Measurements from ENCODE around the gene SEMA3C.

SEMA3C gene

DNA sequence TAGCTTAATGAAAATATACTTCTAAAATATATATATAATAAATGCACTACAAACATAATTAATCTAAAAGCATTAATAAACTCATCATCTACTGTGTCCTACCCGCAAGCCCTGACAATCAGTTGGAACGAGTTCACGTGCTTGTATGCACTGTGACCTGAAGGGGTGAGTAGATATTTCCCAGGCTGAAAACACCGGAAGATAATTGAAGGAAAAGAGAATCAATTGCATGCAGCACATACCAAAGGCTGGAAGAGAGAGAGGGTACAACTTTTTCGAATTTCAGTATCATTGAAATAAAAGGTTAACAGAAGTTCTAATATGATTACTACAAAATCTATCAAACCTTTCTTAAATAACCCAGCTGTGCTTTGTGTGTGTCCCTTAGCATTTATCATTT lies 94.6 kb downstream of the SEMA3C start:
- DNase-seq (ENCODE audit: low read depth in 2 of 2) = no peak

DNA sequence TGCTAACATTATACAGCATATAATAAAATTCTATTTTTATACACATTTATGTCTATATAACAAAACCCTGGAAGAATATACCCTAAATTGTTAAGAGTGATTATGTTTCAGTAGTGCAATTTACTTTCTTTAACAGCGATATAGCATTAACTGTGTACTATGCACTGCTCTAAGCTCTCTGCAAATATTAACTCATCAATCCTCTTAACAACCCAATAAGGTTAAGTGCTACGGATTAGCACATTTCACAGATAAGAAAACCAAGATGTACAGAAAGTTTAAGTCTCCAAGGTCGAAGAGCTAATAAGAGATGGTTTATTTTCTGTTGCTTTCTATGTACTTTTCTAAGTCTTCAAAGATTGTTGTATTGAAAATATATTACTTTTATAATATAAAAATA lies 95.8 kb downstream of the SEMA3C start:
- no peak for DNase-seq (ENCODE audit: low read depth in 2 of 2)

- DNase-seq (ENCODE audit: low read depth in 2 of 2) = no peak
These were observed 97.0 kb downstream of the SEMA3C start for GRCh38 chr7:80821771-80822319.

DNA sequence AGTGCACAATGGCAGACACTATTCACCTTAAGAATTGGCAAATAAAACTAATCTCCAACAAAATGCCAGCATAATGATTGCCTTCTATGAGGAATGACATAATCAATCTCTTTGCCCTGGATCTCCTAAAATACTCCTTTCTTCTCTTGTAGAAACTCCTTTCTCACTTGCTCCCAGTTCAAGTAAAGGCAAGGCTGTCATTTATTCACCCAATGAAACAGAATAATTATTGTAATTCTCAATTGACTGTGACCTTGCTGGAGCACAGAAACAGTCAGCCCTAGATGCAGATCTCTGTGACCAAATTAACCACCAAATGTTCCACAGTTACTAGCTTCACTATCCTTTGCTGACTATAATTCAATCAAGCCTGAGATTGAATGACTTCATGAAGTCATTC lies 99.3 kb downstream of the SEMA3C start:
- DNase-seq (ENCODE audit: low read depth in 2 of 2) = no peak

- no peak for DNase-seq (ENCODE audit: low read depth in 2 of 2)
These were observed 100.7 kb downstream of the SEMA3C start for GRCh38 chr7:80818181-80818580.

- no peak for DNase-seq (ENCODE audit: low read depth in 2 of 2)
These were observed 102.0 kb downstream of the SEMA3C start for GRCh38 chr7:80816806-80817205.

DNA sequence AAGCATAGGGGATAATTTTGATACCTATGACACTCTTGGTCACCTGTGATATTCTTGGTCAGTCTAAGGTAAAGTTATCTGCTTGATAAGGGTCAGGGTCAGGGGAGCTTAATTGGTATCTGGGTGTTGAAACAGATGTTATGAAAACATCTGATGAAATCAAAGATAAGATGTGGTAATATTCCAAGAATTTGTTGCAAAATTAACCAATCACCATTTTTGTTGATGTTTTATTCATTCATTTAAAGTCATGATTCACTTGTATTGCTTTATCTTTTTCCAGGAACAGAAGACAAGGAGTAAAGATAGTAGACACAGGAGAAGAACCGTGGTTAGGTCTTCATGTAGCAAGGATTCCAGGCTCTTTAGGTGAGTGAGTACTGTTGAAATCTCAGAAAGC lies 103.1 kb downstream of the SEMA3C start:
- DNase-seq (ENCODE audit: low read depth in 2 of 2) = no peak

- DNase-seq (ENCODE audit: low read depth in 2 of 2) = no peak
These were observed 109.3 kb downstream of the SEMA3C start for GRCh38 chr7:80809545-80809944.

DNA sequence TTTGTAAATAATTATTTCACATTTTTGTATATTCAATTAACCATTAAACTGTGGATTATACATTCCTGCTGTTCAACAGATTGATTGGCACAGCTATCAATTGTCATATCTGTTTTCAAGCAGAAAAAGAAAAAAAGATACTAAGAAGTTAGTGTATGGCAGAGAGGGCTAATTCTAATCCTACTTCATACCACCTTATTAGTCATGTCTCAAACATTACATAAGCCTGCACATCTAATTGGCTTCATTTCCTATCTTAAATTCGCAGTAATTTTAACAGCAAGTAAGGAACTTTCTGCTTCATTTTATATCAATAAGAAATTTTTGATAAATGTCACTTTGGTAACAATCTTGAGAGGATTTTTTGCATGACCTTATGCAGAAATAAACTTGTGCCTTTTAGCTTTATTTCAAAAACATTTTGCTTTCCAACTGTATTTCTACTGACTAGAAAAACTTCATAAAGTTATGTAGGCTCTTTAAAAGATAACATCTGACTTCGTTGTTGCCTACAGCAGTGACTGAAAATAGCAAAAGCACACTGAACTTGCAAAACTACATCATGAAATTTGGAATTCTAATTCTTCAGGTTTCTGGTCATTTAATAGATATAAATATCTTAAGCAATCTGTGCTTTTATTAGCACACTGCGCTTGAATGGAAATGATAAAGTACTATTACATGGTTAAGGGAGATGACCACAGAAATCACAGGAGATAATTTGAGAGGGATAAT lies 111.5 kb downstream of the SEMA3C start:
- DNase-seq (ENCODE audit: low read depth in 2 of 2) = no peak

DNA sequence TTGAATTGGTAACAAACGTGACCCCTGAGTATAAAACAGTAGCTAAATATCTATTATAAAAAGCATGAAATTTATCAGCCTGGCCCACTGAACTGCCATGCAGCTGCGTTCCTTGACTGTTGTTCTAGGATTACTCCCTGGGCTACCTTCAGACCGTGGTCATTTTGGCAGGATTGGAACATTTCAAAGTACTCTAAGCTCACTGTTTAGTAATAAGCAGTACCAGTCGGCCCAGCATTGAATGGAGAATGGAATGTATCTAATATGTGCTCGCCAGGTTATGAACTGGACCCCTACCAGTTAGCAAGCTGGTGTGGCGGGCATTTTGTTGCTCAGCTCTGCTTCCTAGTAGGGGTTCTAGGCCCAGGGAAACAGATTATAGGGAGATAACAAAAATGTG lies 112.2 kb downstream of the SEMA3C start:
- no peak for DNase-seq (ENCODE audit: low read depth in 2 of 2)

- no peak for DNase-seq (ENCODE audit: low read depth in 2 of 2)
These were observed 114.3 kb downstream of the SEMA3C start for GRCh38 chr7:80804589-80804988.

DNA sequence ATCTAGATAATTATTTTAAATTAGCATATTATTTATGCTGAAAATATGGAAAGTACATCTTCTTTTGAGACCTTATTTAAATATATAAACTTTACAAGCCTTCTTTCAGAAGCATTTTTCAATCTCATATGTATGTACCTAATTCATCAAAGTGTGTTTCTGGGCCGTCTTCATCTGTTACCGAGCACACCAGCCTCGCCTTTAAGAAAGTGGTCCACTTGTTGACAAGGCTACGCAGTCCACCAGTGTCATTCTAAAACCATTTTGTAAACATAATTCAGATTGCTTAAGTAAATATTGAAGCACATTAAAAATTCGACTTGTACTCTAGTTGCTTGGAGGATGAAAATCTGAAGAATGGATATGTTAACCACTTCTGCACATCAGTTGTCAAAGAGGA lies 116.3 kb downstream of the SEMA3C start:
- no peak for DNase-seq (ENCODE audit: low read depth in 2 of 2)

GRCh38 chr7:80794631-80795573 lies 123.9 kb downstream of the SEMA3C start:
- DNase-seq (ENCODE audit: low read depth in 2 of 2) = no peak

GRCh38 chr7:80791509-80791929 lies 127.3 kb downstream of the SEMA3C start:
- DNase-seq (ENCODE audit: low read depth in 2 of 2) = no peak

GRCh38 chr7:80790877-80791276 lies 128.0 kb downstream of the SEMA3C start:
- no peak for DNase-seq (ENCODE audit: low read depth in 2 of 2)

- no peak for DNase-seq (ENCODE audit: low read depth in 2 of 2)
These were observed 131.1 kb downstream of the SEMA3C start for GRCh38 chr7:80787721-80788120.

- DNase-seq (ENCODE audit: low read depth in 2 of 2) = no peak
These were observed 132.8 kb downstream of the SEMA3C start for GRCh38 chr7:80785961-80786536.

DNA sequence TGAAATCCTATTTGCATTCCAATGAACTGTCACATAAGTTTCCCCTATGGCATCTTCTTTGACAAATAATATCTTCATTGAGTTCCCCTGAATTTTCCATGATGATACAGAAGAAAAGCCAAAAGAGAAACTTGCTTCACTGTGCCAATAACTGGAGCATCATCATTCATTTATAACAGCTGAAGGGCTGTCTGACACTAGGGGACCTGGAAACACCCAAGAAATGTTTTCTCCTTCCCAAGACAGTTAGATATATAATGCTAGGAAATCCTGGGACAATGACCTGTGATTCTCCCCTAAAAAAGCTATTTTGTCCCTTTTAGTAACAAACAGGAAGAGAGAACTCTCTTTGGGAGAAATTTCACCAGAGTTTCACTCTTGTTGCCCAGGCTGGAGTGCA lies 133.6 kb downstream of the SEMA3C start:
- DNase-seq (ENCODE audit: low read depth in 2 of 2) = no peak

DNA sequence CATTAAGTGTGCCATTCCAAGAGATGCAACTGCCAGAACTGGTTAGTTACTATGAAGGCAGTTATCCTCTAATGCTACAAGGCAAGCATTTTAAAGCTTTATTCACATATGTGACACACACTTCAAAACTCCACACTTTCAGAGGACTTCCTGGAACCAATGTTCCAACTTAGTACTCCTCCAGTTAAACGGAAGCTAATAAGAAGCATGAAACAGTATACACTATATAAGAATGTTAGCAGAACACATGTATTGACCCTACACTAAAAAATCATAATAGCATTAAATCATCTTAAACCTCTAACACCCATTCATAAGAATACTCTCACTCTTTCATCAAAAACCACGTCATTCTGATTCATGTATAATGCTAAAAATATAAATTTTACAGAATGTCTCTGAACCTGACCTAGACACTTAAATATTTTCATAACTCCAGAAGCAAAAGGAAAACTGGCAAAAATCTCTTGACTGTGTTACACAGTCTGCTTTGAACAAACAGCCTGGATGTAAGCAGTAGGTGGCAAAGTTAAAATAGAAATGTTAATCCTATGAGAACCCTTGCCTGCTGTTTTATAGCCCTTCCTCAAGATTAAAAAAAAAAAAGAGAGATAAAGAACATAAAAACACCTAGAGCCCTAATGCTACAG lies 135.0 kb downstream of the SEMA3C start:
- DNase-seq (ENCODE audit: low read depth in 2 of 2) = no peak

DNA sequence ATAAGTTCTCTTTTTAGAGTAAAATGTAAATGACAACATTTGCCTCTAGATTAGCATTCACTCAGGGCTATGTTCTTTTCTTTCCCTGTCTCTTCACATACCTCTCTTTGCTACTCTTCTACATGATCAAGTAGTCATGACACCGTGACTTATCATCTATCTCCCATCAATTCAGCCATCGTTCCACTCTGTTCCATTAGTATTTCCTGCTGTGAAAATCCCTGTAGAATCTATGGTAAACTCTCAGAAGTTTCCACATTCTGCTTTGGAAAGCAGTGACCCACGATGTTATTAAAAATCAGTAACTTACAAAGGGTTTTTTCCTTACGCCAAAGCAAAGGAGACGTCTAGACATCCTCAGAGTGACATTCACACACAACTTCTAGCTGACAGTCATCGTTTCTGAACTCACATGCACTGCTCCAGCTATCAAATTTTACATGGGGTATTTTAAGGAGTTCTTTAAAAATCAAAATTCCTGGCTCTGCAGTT lies 135.6 kb downstream of the SEMA3C start:
- DNase-seq (ENCODE audit: low read depth in 2 of 2) = no peak

- DNase-seq (ENCODE audit: low read depth in 2 of 2) = no peak
These were observed 137.3 kb downstream of the SEMA3C start for GRCh38 chr7:80781561-80781979.

GRCh38 chr7:80781146-80781545 lies 137.7 kb downstream of the SEMA3C start:
- no peak for DNase-seq (ENCODE audit: low read depth in 2 of 2)
